NT2/D1 (cell line): ENCODE data around the gene FBXO36.

Experiments
- SUZ12 ChIP-seq: IDR thresholded peaks from 2 replicates; pipeline ENCODE4 v1.6.1; 2011; ENCODE audit not compliant: insufficient read length, insufficient read depth; ENCODE audit errors: extremely low read depth
- YY1 ChIP-seq: IDR thresholded peaks from 2 replicates; pipeline ENCODE4 v1.6.1; 2011; ENCODE audit not compliant: insufficient read length, insufficient read depth
- ZNF274 ChIP-seq: IDR thresholded peaks from 2 replicates; pipeline ENCODE4 v1.6.1; 2011; ENCODE audit warnings: mild to moderate bottlenecking, low read depth, low read length

DNA sequence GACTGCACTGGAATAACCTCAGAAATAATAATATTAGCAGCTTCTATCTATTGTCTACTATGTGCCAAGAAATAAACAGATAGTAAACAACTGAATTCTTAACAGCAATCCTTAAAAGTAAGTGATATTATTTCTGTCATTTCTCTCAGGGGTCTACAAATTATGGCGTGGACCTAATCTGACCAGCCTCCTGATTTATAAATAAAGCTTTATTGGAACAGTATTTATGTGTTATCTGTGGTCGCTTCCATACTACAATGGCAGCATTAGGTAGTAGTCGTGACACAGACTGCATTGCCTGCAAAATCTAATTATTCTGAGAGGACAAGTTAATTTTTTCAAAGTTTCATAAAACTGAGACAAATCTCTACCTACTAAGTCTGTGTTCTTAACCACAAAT lies 97.4 kb downstream of the FBXO36 start:
- TF ChIP-seq SUZ12 (no peak), YY1 (no peak), ZNF274 (no peak)
